Measurements from ENCODE around the gene SP8. TPM values are rescaled to one million over a fixed set of nuclear protein-coding genes. Genes with fewer than 3 reads are reported as not detected.

SP8 gene
- total RNA-seq, 4 donors from 2014 or later = 0.21 TPM; not detected in 3

DNA sequence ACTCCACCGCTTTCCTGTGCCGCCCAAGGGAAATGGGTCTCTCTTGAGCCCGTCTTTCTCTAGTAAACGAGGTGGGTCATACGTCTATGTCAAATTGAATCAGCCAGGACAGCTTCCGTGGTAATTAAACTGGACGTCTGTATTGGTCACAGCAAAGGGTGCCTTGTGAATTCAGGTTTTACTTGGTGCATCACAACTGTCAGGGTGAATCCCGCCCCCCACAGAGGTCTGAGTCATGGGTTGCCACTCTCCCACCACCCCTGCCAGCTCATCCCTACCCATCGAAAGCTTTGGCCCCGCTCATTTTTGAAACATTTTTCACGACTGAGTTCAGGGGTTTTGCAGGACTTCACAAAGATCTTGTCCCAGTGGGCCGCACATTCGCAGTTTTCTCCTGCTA lies 8.0 kb upstream of the SP8 start:
- H3K4me1 ChIP-seq = peaks cover 0 to 33% (median 6%) of the 10 kb centered on the region in 4 donors
- WGBS, 2 donors = 13 to 15% methylated on average over 13 of the region's 13 CpGs
- H3K9me3 ChIP-seq = no peaks in the 10 kb centered on the region
- H3K27ac ChIP-seq = no peak overlapping the region
- no peak for DNase-seq (ENCODE audit: low spot score in 2 of 2)
- TF ChIP-seq EP300 (IDR thresholded peaks at IDR 0.05) (no peak), POLR2A (IDR thresholded peaks at IDR 0.05) (no peak)
- TF ChIP-seq, protein P1, sequence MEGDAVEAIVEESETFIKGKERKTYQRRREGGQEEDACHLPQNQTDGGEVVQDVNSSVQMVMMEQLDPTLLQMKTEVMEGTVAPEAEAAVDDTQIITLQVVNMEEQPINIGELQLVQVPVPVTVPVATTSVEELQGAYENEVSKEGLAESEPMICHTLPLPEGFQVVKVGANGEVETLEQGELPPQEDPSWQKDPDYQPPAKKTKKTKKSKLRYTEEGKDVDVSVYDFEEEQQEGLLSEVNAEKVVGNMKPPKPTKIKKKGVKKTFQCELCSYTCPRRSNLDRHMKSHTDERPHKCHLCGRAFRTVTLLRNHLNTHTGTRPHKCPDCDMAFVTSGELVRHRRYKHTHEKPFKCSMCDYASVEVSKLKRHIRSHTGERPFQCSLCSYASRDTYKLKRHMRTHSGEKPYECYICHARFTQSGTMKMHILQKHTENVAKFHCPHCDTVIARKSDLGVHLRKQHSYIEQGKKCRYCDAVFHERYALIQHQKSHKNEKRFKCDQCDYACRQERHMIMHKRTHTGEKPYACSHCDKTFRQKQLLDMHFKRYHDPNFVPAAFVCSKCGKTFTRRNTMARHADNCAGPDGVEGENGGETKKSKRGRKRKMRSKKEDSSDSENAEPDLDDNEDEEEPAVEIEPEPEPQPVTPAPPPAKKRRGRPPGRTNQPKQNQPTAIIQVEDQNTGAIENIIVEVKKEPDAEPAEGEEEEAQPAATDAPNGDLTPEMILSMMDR (IDR thresholded peaks at IDR 0.05) = no peak
- no peak overlapping the region for H3K4me3 ChIP-seq
- H3K36me3 ChIP-seq = no peaks in the 10 kb centered on the region
- peaks cover 0 to 98% of the 10 kb centered on the region in 2 donors for H3K27me3 ChIP-seq

DNA sequence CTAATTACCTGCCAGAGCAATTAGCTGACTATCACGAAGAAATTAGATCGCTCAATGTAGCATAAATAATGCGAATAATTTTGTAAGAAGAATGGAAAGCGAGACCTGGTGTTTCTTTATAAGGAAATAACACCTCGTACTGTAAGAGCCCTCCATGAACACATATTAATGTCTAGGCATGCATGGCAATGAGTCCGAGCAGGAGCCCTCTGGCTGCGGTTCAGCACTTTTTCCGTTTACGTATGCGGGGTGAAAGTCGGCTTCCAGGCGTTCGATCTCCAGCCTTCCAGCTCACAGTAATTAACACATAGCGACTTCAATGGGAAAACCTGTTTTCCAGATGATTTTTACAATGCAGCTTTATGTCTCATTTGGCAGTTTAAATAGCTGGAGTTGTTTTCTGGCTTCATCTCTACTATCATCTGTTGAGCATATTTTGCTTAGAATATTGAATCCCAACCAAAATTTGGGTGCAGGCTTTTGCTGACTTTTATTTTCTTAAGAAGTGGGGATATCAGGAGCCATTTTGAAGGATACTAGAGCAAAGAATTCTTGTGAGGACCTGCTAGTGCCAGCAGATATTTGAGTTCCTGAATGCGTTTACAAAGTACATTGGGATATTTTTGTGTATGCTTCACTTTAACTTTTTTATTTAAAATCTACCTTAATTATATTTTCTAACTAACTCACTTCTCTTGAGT lies 7.2 kb upstream of the SP8 start:
- H3K4me1 ChIP-seq = peaks cover 0 to 30% (median 6%) of the 10 kb centered on the region in 4 donors
- WGBS, 2 donors = 10 to 11% methylated on average over 15 of the region's 15 CpGs
- no peaks in the 10 kb centered on the region for H3K9me3 ChIP-seq
- no peak overlapping the region for H3K27ac ChIP-seq
- no peaks in the 10 kb centered on the region for H3K36me3 ChIP-seq
- peaks cover 0 to 98% of the 10 kb centered on the region in 2 donors for H3K27me3 ChIP-seq
- TF ChIP-seq POLR2A (IDR thresholded peaks at IDR 0.05) = no peak
- TF ChIP-seq, protein P1 (IDR thresholded peaks at IDR 0.05) = no peak
- TF ChIP-seq EP300 (IDR thresholded peaks at IDR 0.05) = no peak
- no peak for DNase-seq (ENCODE audit: low spot score in 2 of 2)
- no peak overlapping the region for H3K4me3 ChIP-seq

DNA sequence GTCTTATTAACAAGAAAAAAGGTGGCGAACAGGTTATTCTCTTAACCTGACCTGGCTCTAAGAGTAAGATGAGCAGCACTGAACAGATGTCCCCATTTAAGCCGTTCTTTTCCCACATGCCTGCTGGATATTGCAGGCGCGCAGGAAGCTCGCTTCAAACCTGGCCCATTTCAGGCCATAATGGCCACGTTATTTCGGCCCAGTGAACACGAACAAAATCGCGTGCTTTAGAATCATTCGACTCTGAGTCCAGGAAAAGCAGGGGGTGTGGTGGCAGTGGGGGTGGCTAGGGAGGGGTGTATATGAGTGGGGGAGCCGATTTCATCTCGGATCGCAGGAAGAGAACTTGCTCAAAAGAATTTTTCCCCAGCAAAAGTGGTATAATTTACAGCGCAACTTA lies 6.6 kb upstream of the SP8 start:
- Histone ChIP-seq H3K27ac (no peak overlapping the region), H3K27me3 (peaks cover 0 to 98% of the 10 kb centered on the region in 2 donors), H3K4me3 (no peak overlapping the region), H3K9me3 (no peaks in the 10 kb centered on the region), H3K4me1 (peaks cover 0 to 24% (median 6%) of the 10 kb centered on the region in 4 donors), H3K36me3 (no peaks in the 10 kb centered on the region)
- no peak for DNase-seq (ENCODE audit: low spot score in 2 of 2)
- no peak for TF ChIP-seq EP300 (IDR thresholded peaks at IDR 0.05)
- TF ChIP-seq, protein P1 (IDR thresholded peaks at IDR 0.05) = no peak
- TF ChIP-seq POLR2A (IDR thresholded peaks at IDR 0.05) = no peak
- WGBS, 2 donors = 8 to 12% methylated on average over 15 of the region's 15 CpGs

DNA sequence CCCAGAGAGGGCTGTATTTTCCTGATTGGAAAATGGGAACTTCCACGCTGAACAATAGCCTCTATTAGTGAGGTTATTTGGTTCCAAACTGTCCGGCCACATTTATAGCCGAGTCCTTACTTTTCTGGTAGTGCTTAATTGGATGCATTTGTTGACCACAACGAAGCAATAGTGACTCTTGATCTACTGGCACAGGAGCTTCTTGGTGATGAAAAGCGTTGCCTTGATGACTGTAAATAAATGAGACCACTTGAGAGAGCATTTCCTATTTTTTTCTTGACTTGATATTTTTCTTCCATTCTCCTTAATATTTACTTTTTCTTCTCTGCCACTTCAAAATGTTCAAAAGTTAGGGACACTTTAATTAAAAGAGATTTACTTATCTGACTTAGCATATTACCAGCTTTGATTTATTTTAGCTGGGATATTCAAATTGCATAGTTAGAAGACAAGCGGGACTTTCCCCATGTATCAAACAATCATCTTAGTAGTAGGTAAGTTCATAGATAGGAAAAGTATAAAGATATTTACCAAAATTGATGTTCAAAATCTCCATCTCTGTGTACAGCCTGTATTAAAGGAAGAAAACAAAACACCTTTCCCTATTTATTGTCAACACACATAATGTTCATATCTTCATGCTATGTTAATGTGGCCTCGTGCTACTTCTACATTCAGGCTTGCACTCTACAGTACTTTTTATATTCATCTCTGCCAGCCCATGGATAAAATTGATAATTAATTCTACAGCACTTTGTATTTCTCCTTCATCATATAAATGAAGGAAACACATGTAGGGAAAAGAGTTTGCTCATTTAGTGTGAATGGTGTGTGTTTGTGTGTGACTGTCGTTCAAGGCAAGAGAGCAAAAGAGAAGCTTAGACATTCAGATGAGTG lies 5.1 kb upstream of the SP8 start:
- Histone ChIP-seq H3K4me1 (peaks cover 0 to 20% (median 0%) of the 10 kb centered on the region in 4 donors), H3K4me3 (no peak overlapping the region), H3K27me3 (peaks cover 0 to 100% of the 10 kb centered on the region in 2 donors), H3K27ac (no peak overlapping the region), H3K9me3 (no peaks in the 10 kb centered on the region), H3K36me3 (no peaks in the 10 kb centered on the region)
- no peak for DNase-seq (ENCODE audit: low spot score in 2 of 2)
- TF ChIP-seq, protein P1 (IDR thresholded peaks at IDR 0.05) = no peak
- WGBS, 2 donors = 15 to 19% methylated on average over 8 of the region's 8 CpGs

DNA sequence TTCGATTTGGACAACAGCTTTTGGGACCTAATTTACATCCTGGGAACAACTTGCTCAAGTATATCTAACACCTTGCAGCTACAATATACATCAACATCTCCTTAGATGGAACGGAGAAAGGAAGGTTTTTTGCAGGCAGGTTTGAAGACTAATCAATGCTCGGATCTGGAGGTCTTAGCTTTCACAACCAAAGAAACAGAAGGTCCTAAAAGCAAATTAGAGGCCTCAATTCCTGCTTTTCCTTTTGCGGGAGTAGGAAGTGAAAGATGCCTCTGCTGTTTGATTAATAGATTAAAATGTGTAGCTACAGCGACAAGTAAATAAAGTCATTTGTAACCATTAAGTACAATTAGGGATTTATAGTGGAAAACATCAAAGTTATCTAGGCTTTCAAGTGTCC lies 3.7 kb upstream of the SP8 start:
- WGBS, 2 donors = 7 to 8% methylated on average over 5 of the region's 5 CpGs

More for the DNA sequence above, 3.7 kb upstream of the SP8 start:
- H3K9me3 ChIP-seq = no peaks in the 10 kb centered on the region
- TF ChIP-seq POLR2A (IDR thresholded peaks at IDR 0.05) (no peak), EP300 (IDR thresholded peaks at IDR 0.05) (no peak)
- no peaks in the 10 kb centered on the region for H3K36me3 ChIP-seq
- no peak overlapping the region for H3K4me3 ChIP-seq
- no peak for DNase-seq (ENCODE audit: low spot score in 2 of 2)
- no peak overlapping the region for H3K27ac ChIP-seq
- peaks cover 0 to 100% of the 10 kb centered on the region in 2 donors for H3K27me3 ChIP-seq
- H3K4me1 ChIP-seq = peaks cover 0 to 28% (median 5%) of the 10 kb centered on the region in 4 donors
